Measurements from ENCODE around the gene IL6ST. TPM values are rescaled to one million over a fixed set of nuclear protein-coding genes. Genes with fewer than 3 reads are reported as not detected.

IL6ST gene
- polyA plus RNA-seq, 1 experiment, result 167 TPM

GRCh38 chr5:56029457-56029856 lies 34.7 kb upstream of the IL6ST start:
- TF ChIP-seq, protein P1, sequence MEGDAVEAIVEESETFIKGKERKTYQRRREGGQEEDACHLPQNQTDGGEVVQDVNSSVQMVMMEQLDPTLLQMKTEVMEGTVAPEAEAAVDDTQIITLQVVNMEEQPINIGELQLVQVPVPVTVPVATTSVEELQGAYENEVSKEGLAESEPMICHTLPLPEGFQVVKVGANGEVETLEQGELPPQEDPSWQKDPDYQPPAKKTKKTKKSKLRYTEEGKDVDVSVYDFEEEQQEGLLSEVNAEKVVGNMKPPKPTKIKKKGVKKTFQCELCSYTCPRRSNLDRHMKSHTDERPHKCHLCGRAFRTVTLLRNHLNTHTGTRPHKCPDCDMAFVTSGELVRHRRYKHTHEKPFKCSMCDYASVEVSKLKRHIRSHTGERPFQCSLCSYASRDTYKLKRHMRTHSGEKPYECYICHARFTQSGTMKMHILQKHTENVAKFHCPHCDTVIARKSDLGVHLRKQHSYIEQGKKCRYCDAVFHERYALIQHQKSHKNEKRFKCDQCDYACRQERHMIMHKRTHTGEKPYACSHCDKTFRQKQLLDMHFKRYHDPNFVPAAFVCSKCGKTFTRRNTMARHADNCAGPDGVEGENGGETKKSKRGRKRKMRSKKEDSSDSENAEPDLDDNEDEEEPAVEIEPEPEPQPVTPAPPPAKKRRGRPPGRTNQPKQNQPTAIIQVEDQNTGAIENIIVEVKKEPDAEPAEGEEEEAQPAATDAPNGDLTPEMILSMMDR (IDR thresholded peaks at IDR 0.05; ENCODE audit: insufficient read depth, low read depth, low read length), result no peak
- Histone ChIP-seq H3K4me3 (ENCODE audit: low read depth, low read length) (no peak overlapping the region), H3K36me3 (ENCODE audit: control insufficient read depth, insufficient read depth, low read length) (no peaks in the 10 kb centered on the region), H3K27me3 (ENCODE audit: control insufficient read depth, insufficient read depth, low read length) (no peaks in the 10 kb centered on the region)
- DNase-seq (ENCODE audit: low read depth), result no peak
- POLR2A ChIA-PET, result no interaction called here
- CTCF ChIA-PET, result interaction anchor here (0.7 kb wide), 1 partner anchor 95 kb away, joined by 3 read pairs; no protein-coding TSS in a partner anchor

DNA sequence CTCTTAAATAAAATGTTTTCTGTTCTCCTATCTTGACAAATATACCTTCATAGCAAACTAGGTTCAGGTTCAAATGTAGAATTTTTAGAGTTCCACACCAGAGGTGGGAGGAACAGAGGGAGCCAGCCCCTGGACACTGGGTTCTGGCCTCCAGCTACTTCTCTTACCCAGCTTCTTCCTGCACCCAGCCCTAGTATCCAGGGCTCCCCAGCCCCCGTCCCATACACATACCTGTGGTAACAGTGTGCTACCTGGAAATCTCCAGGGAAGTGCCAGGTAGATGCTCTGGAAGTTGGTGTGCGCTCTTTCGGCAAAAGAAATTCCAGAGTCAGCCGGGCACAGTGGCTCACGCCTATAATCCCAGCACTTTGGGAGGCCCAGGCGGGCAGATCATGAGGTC lies 33.9 kb upstream of the IL6ST start:
- no peak overlapping the region for H3K4me3 ChIP-seq (ENCODE audit: low read depth, low read length)
- no peaks in the 10 kb centered on the region for H3K27me3 ChIP-seq (ENCODE audit: control insufficient read depth, insufficient read depth, low read length)
- POLR2A ChIA-PET, result no interaction called here
- CTCF ChIA-PET, result no interaction called here
- H3K36me3 ChIP-seq (ENCODE audit: control insufficient read depth, insufficient read depth, low read length), result no peaks in the 10 kb centered on the region
- TF ChIP-seq, protein P1 (IDR thresholded peaks at IDR 0.05; ENCODE audit: insufficient read depth, low read depth, low read length), result no peak
- no peak for DNase-seq (ENCODE audit: low read depth)

- Histone ChIP-seq H3K36me3 (ENCODE audit: control insufficient read depth, insufficient read depth, low read length) (no peaks in the 10 kb centered on the region), H3K4me3 (ENCODE audit: low read depth, low read length) (no peak overlapping the region), H3K27me3 (ENCODE audit: control insufficient read depth, insufficient read depth, low read length) (no peaks in the 10 kb centered on the region)
- ChIA-PET CTCF (no interaction called here), POLR2A (interaction anchor here (0.6 to 0.7 kb wide), 3 partner anchors 25 to 66 kb away, joined by 3 to 4 read pairs (median 4); no protein-coding TSS in a partner anchor)
- TF ChIP-seq, protein P1 (IDR thresholded peaks at IDR 0.05; ENCODE audit: insufficient read depth, low read depth, low read length), result no peak
- DNase-seq (ENCODE audit: low read depth), result peak; percentile 70
These were observed 32.1 kb upstream of the IL6ST start for GRCh38 chr5:56026863-56027300.

GRCh38 chr5:56025151-56025885 lies 30.6 kb upstream of the IL6ST start:
- TF ChIP-seq, protein P1 (IDR thresholded peaks at IDR 0.05; ENCODE audit: insufficient read depth, low read depth, low read length), result no peak
- Histone ChIP-seq H3K4me3 (ENCODE audit: low read depth, low read length) (no peak overlapping the region), H3K27me3 (ENCODE audit: control insufficient read depth, insufficient read depth, low read length) (no peaks in the 10 kb centered on the region), H3K36me3 (ENCODE audit: control insufficient read depth, insufficient read depth, low read length) (no peaks in the 10 kb centered on the region)
- CTCF ChIA-PET, result interaction anchor here (0.8 to 1.1 kb wide), 2 partner anchors 30 to 90 kb away, joined by 3 read pairs; no protein-coding TSS in a partner anchor
- no peak for DNase-seq (ENCODE audit: low read depth)
- POLR2A ChIA-PET, result interaction anchor here (0.5 kb wide), 1 partner anchor 224 kb away, joined by 5 read pairs; no protein-coding TSS in a partner anchor

GRCh38 chr5:56024810-56025150 lies 30.0 kb upstream of the IL6ST start:
- TF ChIP-seq, protein P1 (IDR thresholded peaks at IDR 0.05; ENCODE audit: insufficient read depth, low read depth, low read length), result no peak
- Histone ChIP-seq H3K27me3 (ENCODE audit: control insufficient read depth, insufficient read depth, low read length) (no peaks in the 10 kb centered on the region), H3K36me3 (ENCODE audit: control insufficient read depth, insufficient read depth, low read length) (no peaks in the 10 kb centered on the region), H3K4me3 (ENCODE audit: low read depth, low read length) (no peak overlapping the region)
- ChIA-PET POLR2A (interaction anchor here (0.5 kb wide), 1 partner anchor 224 kb away, joined by 5 read pairs; no protein-coding TSS in a partner anchor), CTCF (interaction anchor here (0.8 kb wide), 1 partner anchor 90 kb away, joined by 3 read pairs; no protein-coding TSS in a partner anchor)
- no peak for DNase-seq (ENCODE audit: low read depth)

Data from BJ (cell line).